HepG2 (cell line): Measurements from ENCODE around the gene MTA1. TPM values are rescaled to one million over a fixed set of nuclear protein-coding genes. Genes with fewer than 3 reads are reported as not detected.

Experiments used
- FOXK1 ChIP-seq: sonication (generic); formaldehyde crosslinking; IDR thresholded peaks from 2 replicates; pipeline ENCODE4 v1.4.0; 2020; ENCODE audit warnings: low read depth, missing genetic modification reagents, borderline replicate concordance
- GABPA ChIP-seq, 2 experiments: IDR thresholded peaks; 2 replicates each; pipeline ENCODE4 v1.6.1; 2011 to 2016; ENCODE audit warnings: low read depth in 2 of 2, low read length in 1 of 2, missing biosample characterization in 1 of 2, missing genetic modification characterization in 1 of 2
- GABPB1 ChIP-seq: IDR thresholded peaks from 2 replicates; pipeline ENCODE4 v1.6.1; 2016; ENCODE audit warnings: mild to moderate bottlenecking, missing genetic modification reagents, moderate library complexity, missing compliant biosample characterization
- HDAC2 ChIP-seq: sonication (generic); formaldehyde crosslinking; IDR thresholded peaks from 2 replicates; pipeline ENCODE4 v1.4.0; 2020; ENCODE audit warnings: missing genetic modification reagents
- HOXA9 ChIP-seq: sonication (generic); formaldehyde crosslinking; IDR thresholded peaks from 2 replicates; pipeline ENCODE4 v1.8.1; 2022; ENCODE audit warnings: missing genetic modification reagents, mild to moderate bottlenecking, moderate library complexity, borderline replicate concordance
- IRF2 ChIP-seq: IDR thresholded peaks from 2 replicates; pipeline ENCODE4 v1.6.1; 2018; ENCODE audit warnings: missing genetic modification reagents, missing compliant biosample characterization
- KAT7 ChIP-seq: IDR thresholded peaks from 2 replicates; pipeline ENCODE4 v1.6.1; 2018; ENCODE audit warnings: borderline replicate concordance, missing compliant biosample characterization
- KDM3A ChIP-seq: IDR thresholded peaks from 2 replicates; pipeline ENCODE4 v1.6.1; 2018; ENCODE audit warnings: low read depth, missing compliant biosample characterization
- NR0B2 ChIP-seq: sonication (generic); formaldehyde crosslinking; IDR thresholded peaks from 2 replicates; pipeline ENCODE4 v1.4.0; 2020; ENCODE audit warnings: mild to moderate bottlenecking, missing genetic modification reagents
- REL ChIP-seq: sonication (generic); formaldehyde crosslinking; conservative IDR thresholded peaks from 2 replicates; pipeline ENCODE4 v1.8.0; 2022; ENCODE audit warnings: mild to moderate bottlenecking, missing genetic modification reagents, moderate library complexity
- SMYD3 ChIP-seq: sonication (generic); formaldehyde crosslinking; IDR thresholded peaks from 2 replicates; pipeline ENCODE4 v1.8.1; 2023; ENCODE audit warnings: mild to moderate bottlenecking, missing genetic modification reagents
- SOX6 ChIP-seq, 2 experiments: fragments of 450-650 bp in 1 of 2; sonication (generic) in 1 of 2; formaldehyde crosslinking in 1 of 2; IDR thresholded peaks; 2 replicates each; pipeline versions ENCODE4 v1.4.0 to v1.6.1; 2017 to 2020; ENCODE audit warnings: antibody characterized with exemption in 1 of 2, mild to moderate bottlenecking in 1 of 2, missing genetic modification reagents in 1 of 2
- THAP8 ChIP-seq: sonication (generic); formaldehyde crosslinking; IDR thresholded peaks from 2 replicates; pipeline ENCODE4 v1.5.1; 2020; ENCODE audit warnings: missing genetic modification reagents, mild to moderate bottlenecking, borderline replicate concordance
- YEATS4 ChIP-seq: sonication (generic); formaldehyde crosslinking; IDR thresholded peaks from 2 replicates; pipeline ENCODE4 v1.4.0; 2020; ENCODE audit warnings: missing genetic modification reagents, borderline replicate concordance
- ZNF367 ChIP-seq: sonication (generic); formaldehyde crosslinking; IDR thresholded peaks from 2 replicates; pipeline ENCODE4 v1.4.0; 2020; ENCODE audit warnings: missing genetic modification reagents, borderline replicate concordance
- ZNF530 ChIP-seq: sonication (generic); formaldehyde crosslinking; IDR thresholded peaks from 2 replicates; pipeline ENCODE4 v1.5.0; 2020; ENCODE audit warnings: low read depth, mild to moderate bottlenecking, missing genetic modification reagents
- ZNF777 ChIP-seq: sonication (generic); formaldehyde crosslinking; IDR thresholded peaks from 2 replicates; pipeline ENCODE4 v1.4.0; 2020; ENCODE audit warnings: missing genetic modification reagents
- ZXDC ChIP-seq: sonication (generic); formaldehyde crosslinking; IDR thresholded peaks from 2 replicates; pipeline ENCODE4 v1.5.0; 2020; ENCODE audit warnings: mild to moderate bottlenecking, missing genetic modification reagents
- polyA plus RNA-seq, 8 experiments: library from polyadenylated mRNA; depleted of rRNA in 3 of 8; stranded (reverse) in 7 of 8; unstranded in 1 of 8; fragments of >200 nt; fragmentation: Illumina TruSeq in 4 of 8; extraction: Trizol in 4 of 8; gene quantifications; 2 replicates each; pipeline versions ENCODE4 v1.2.1 to v1.2.3, GENCODE V29; 2011 to 2016; ENCODE audit warnings: low read depth in 4 of 8, missing spikeins in 1 of 8, mixed read lengths in 1 of 8; ENCODE audit not compliant: insufficient read depth in 1 of 8
- total RNA-seq, 5 experiments: library from RNA; depleted of rRNA; stranded (reverse); fragments of >200 nt; fragmentation: Illumina TruSeq; extraction: Trizol; gene quantifications; 2 replicates each; pipeline ENCODE4 v1.2.3, GENCODE V29; 2016; ENCODE audit warnings: low read depth in 1 of 5
- TF ChIP-seq, protein P1 (sequence below): sonication (generic); formaldehyde crosslinking; IDR thresholded peaks from 2 replicates; pipeline ENCODE4 v1.4.0; 2020; ENCODE audit warnings: missing genetic modification reagents
- TF ChIP-seq, protein P2 (sequence below): sonication (generic); formaldehyde crosslinking; IDR thresholded peaks from 2 replicates; pipeline ENCODE4 v1.5.1; 2020; ENCODE audit warnings: missing genetic modification reagents, mild to moderate bottlenecking, borderline replicate concordance

MTA1 gene
- total and polyA plus RNA-seq, 2 of the 13 experiments (the other 11 are each of a cell fraction or from before 2014, with no cell fraction given) = 35.2 to 85.8 TPM

GRCh38 chr14:105398044-105398725 is 21.4 kb upstream of the MTA1 start, which contains the start of gene TEX22 (continued):
- TF ChIP-seq THAP8 (CRISPR knock-in tag) = peak; percentile 32; the same call in 1 of the 2 replicates
- TF ChIP-seq KDM3A (CRISPR knock-in tag) = peak; percentile 30; the same call in 1 of the 2 replicates
- 0 out of 2 replicates have a peak, but pooled peaks have one; percentile 6 for TF ChIP-seq NR0B2 (CRISPR knock-in tag)
- TF ChIP-seq REL = peak; percentile 67; the same call in 1 of the 2 replicates
- TF ChIP-seq SMYD3 (CRISPR knock-in tag) = peak; percentile 70; the same call in 1 of the 2 replicates
- TF ChIP-seq GABPB1 (CRISPR knock-in tag) = peak; percentile 96
- TF ChIP-seq ZNF367 (CRISPR knock-in tag) = no peak
- peak; percentile 34 for TF ChIP-seq ZNF777 (CRISPR knock-in tag)
- peak; percentile 71; the same call in 1 of the 2 replicates for TF ChIP-seq ZXDC (CRISPR knock-in tag)
- peak; percentile 45; the same call in 1 of the 2 replicates for TF ChIP-seq KAT7 (CRISPR knock-in tag)
- peak; percentile 51; the same call in 1 of the 2 replicates for TF ChIP-seq FOXK1 (CRISPR knock-in tag)
- peak; percentile 83; the same call in 1 of the 2 replicates for TF ChIP-seq YEATS4
- no peak for TF ChIP-seq SOX6 (IDR thresholded peaks at IDR 0.05)
- peak; percentile 42; the same call in 1 of the 2 replicates for TF ChIP-seq SOX6 (CRISPR knock-in tag; IDR thresholded peaks at IDR 0.05)
- TF ChIP-seq IRF2 = peak; percentile 52; the same call in 1 of the 2 replicates
- TF ChIP-seq ZNF530 = 0 out of 2 replicates have a peak, but pooled peaks have one; percentile 35
- TF ChIP-seq HDAC2 (CRISPR knock-in tag) = peak; percentile 45; the same call in 1 of the 2 replicates
- TF ChIP-seq HOXA9 (CRISPR knock-in tag) = 0 out of 2 replicates have a peak, but pooled peaks have one; percentile 25
- peak; percentile 90 for TF ChIP-seq GABPA (IDR thresholded peaks at IDR 0.05; ENCODE audit: low read depth, low read length)
- TF ChIP-seq GABPA (CRISPR knock-in tag; IDR thresholded peaks at IDR 0.05; ENCODE audit: low read depth) = peak; percentile 90
- TF ChIP-seq, protein P1, sequence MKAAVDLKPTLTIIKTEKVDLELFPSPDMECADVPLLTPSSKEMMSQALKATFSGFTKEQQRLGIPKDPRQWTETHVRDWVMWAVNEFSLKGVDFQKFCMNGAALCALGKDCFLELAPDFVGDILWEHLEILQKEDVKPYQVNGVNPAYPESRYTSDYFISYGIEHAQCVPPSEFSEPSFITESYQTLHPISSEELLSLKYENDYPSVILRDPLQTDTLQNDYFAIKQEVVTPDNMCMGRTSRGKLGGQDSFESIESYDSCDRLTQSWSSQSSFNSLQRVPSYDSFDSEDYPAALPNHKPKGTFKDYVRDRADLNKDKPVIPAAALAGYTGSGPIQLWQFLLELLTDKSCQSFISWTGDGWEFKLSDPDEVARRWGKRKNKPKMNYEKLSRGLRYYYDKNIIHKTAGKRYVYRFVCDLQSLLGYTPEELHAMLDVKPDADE (CRISPR knock-in tag) = 0 out of 2 replicates have a peak, but pooled peaks have one; percentile 39
- TF ChIP-seq, protein P2, sequence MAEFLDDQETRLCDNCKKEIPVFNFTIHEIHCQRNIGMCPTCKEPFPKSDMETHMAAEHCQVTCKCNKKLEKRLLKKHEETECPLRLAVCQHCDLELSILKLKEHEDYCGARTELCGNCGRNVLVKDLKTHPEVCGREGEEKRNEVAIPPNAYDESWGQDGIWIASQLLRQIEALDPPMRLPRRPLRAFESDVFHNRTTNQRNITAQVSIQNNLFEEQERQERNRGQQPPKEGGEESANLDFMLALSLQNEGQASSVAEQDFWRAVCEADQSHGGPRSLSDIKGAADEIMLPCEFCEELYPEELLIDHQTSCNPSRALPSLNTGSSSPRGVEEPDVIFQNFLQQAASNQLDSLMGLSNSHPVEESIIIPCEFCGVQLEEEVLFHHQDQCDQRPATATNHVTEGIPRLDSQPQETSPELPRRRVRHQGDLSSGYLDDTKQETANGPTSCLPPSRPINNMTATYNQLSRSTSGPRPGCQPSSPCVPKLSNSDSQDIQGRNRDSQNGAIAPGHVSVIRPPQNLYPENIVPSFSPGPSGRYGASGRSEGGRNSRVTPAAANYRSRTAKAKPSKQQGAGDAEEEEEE = no peak
